GM12878 (cell line): Measurements from ENCODE around the gene CFAP141. TPM values are rescaled to one million over a fixed set of nuclear protein-coding genes. Genes with fewer than 3 reads are reported as not detected.
A peak's percentile ranks its signal among the peaks of the same experiment; 100 is the strongest.
"Not testable (repeated sequence)": the region's sequence is repeated elsewhere in the genome, so short reads cannot be mapped to it uniquely, and the experiment has no call there.

Experiments
- ATAC-seq: fragments of 200-7000 bp; cut with Tn5 transposase; 3 replicates; pipeline ENCODE4 v1.9.1; 2020; ENCODE audit warnings: mild to moderate bottlenecking, moderate library complexity
- BruUV-seq: library from RNA; stranded (reverse); fragments of 400-500 nt; replicated peaks from 2 replicates; lab custom pipeline; 2021; lab: Mats Ljungman, UMichigan
- CTCF ChIA-PET: fragments of 300-600 bp; sonication (Branson Sonifier 250); formaldehyde crosslinking; extraction: SDS; loops from one replicate; lab custom pipeline; 2021; ENCODE audit warnings: inconsistent platforms; lab: Yijun Ruan, JAX
- POLR2A ChIA-PET: fragments of 350-600 bp; formaldehyde crosslinking; extraction: SDS; loops from one replicate; lab custom pipeline; 2021; ENCODE audit warnings: inconsistent platforms; lab: Charles Lee
- RAD21 ChIA-PET: fragments of 300-600 bp; sonication (Branson Sonifier 250); formaldehyde crosslinking; loops from one replicate; lab custom pipeline; 2023; ENCODE audit warnings: antibody characterized with exemption; ENCODE audit not compliant: unreplicated experiment; lab: Charles Lee
- SMC1A ChIA-PET: fragments of 300-600 bp; sonication (Branson Sonifier 250); formaldehyde crosslinking; loops from one replicate; lab custom pipeline; 2023; ENCODE audit not compliant: unreplicated experiment, uncharacterized antibody; lab: Charles Lee
- DNase-seq: peaks from one replicate; pipeline ENCODE4 v3.0.0-alpha.2; 2011; ENCODE audit warnings: low read depth, low spot score
- FAIRE-seq: peaks from 3 replicates; lab custom pipeline; 2011; peaks lifted over from hg19 to GRCh38; lab: Jason Lieb, UNC
- H2AFZ ChIP-seq: 2 replicates; pipeline ENCODE4 v1.6.0; 2011; ENCODE audit warnings: low read depth, low read length, control low read depth; ENCODE audit not compliant: control insufficient read depth
- H3K27ac ChIP-seq: 2 replicates; pipeline ENCODE4 v1.5.1; 2011; ENCODE audit warnings: control low read depth; ENCODE audit not compliant: control insufficient read depth, insufficient read depth
- H3K27me3 ChIP-seq, 2 experiments: replicated peaks in 1 of 2; 2 replicates each; pipeline versions ENCODE4 v1.6.0 to v1.6.1; 2011; ENCODE audit warnings: low read length in 1 of 2; ENCODE audit not compliant: control insufficient read depth in 2 of 2, insufficient read depth in 2 of 2
- H3K36me3 ChIP-seq, 2 experiments: 2 replicates each; pipeline ENCODE4 v1.5.1; 2011; ENCODE audit warnings: low read length in 1 of 2; ENCODE audit not compliant: control insufficient read depth in 2 of 2, insufficient read depth in 2 of 2
- H3K4me1 ChIP-seq: 2 replicates; pipeline ENCODE4 v1.6.1; 2011; ENCODE audit warnings: mild to moderate bottlenecking, low read length, moderate library complexity, mixed read lengths; ENCODE audit not compliant: control insufficient read depth, insufficient read depth
- H3K4me2 ChIP-seq: 2 replicates; pipeline ENCODE4 v1.6.0; 2011; ENCODE audit warnings: control low read depth; ENCODE audit not compliant: control insufficient read depth, insufficient read depth
- H3K4me3 ChIP-seq: fragments of 200-600 bp; sonication (generic); 2 replicates; pipeline ENCODE4 v1.5.1; 2016
- H3K79me2 ChIP-seq: 2 replicates; pipeline ENCODE4 v1.6.0; 2011; ENCODE audit warnings: low read length; ENCODE audit not compliant: control insufficient read depth, insufficient read depth
- H3K9ac ChIP-seq: 2 replicates; pipeline ENCODE4 v1.8.0; 2011; ENCODE audit warnings: low read length, control low read depth, mixed read lengths; ENCODE audit not compliant: control insufficient read depth, insufficient read depth
- H3K9me3 ChIP-seq: replicated peaks from 3 replicates; pipeline ENCODE4 v1.5.1; 2011; ENCODE audit warnings: mild to moderate bottlenecking, low read length; ENCODE audit not compliant: control insufficient read depth, insufficient read depth
- H4K20me1 ChIP-seq: 2 replicates; pipeline ENCODE4 v1.6.0; 2011; ENCODE audit not compliant: control insufficient read depth, insufficient read depth
- NRF1 ChIP-seq: conservative IDR thresholded peaks from 2 replicates; pipeline ENCODE4 v1.6.1; 2011; ENCODE audit warnings: mild to moderate bottlenecking, low read depth, low read length, improper control_type of control experiment
- STAT1 ChIP-seq: fragments of 450-650 bp; conservative IDR thresholded peaks from 2 replicates; pipeline ENCODE4 v1.6.1; 2014; ENCODE audit warnings: antibody characterized with exemption, mild to moderate bottlenecking
- WGBS: methylation state at CpG from one replicate; pipeline ENCODE4 v1.1.6; 2016; ENCODE audit warnings: low lambda C conversion rate; ENCODE audit not compliant: insufficient replicate concordance, insufficient coverage; ENCODE audit errors: missing lambda C conversion rate; 5-methylcytosine and 5-hydroxymethylcytosine counted together
- in situ Hi-C: fragments of 300-500 bp; cut with MboI; formaldehyde crosslinking; loops from 9 replicates; pipeline ENCODE4 v1.14.3; 2018; ENCODE audit warnings: mixed read lengths
- intact Hi-C: fragments of 100-400 bp; cut with micrococcal nuclease; formaldehyde crosslinking; loops from one replicate; pipeline ENCODE4 v1.14.2; 2022; ENCODE audit not compliant: unreplicated experiment
- polyA plus RNA-seq, 11 experiments: library from polyadenylated mRNA; depleted of rRNA in 4 of 11; unstranded in 6 of 11; stranded (reverse) in 5 of 11; fragments of >200 nt; fragmentation: Nextera tagmentation in 4 of 11; fragmentation: Illumina TruSeq in 1 of 11; extraction: Ambion mirVana in 4 of 11; extraction: Trizol in 1 of 11; gene quantifications; 1 replicate in 1 of 11; 2 replicates in 10 of 11; pipeline versions ENCODE4 v1.2.1 to v1.2.3, GENCODE V29; 2011 to 2016; ENCODE audit warnings: inconsistent platforms in 2 of 11, missing spikeins in 2 of 11, low read depth in 1 of 11
- total RNA-seq, 4 experiments: library from RNA; depleted of rRNA in 3 of 4; stranded (reverse); fragments of >200 nt in 3 of 4; fragmentation: Illumina TruSeq in 1 of 4; extraction: Trizol in 1 of 4; gene quantifications; 2 replicates each; pipeline versions ENCODE4 v1.2.1 to v1.2.3, GENCODE V29; 2013 to 2021
- TF ChIP-seq, protein P1 (sequence below): IDR thresholded peaks from 2 replicates; pipeline ENCODE4 v1.6.1; 2011; ENCODE audit warnings: mild to moderate bottlenecking, low read depth, low read length, moderate library complexity; ENCODE audit not compliant: insufficient replicate concordance

Gene CFAP141
- total and polyA plus RNA-seq, 10 of the 15 experiments (the other 5 are each of a cell fraction or from before 2014, with no cell fraction given) = not detected

DNA sequence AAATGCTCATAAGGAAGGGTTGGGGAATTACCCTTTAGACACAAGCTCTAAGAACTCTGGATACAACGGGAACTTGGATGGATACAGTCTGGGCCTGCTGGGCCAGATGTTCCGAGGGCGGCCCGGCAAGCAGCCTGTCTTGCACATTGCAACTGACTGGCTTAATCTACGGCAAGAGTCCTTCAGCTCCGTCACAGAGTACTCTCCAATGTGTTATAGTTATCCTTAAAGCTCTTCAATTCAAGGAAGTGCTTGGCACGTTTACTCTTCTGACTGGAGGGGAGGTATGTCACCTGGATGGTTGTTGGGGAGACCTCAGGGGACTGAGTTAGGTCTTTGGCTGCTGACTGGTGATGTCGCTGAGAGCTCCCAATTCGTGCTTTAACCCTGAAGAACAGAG, 1.1 kb upstream of the CFAP141 start (continued):
- no peak for TF ChIP-seq NRF1

DNA sequence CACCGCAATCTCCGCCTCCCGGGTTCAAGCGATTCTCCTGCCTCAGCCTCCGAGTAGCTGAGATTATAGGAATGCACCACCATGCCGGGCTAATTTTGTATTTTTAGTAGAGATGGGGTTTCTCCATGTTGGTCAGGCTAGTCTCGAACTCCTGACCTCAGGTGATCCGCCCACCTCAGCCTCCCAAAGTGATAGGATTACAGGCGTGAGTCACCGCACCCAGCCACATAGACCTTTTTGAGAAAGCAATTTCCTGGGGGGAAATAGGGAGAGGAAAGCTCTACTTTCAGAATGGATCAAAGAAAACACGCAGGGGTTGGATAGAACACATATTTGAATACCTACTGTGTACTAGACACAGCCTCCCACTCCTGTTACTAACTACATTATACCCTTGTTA, 355 bp downstream of the CFAP141 start:
- RAD21 ChIA-PET, SMC1A ChIA-PET, POLR2A ChIA-PET, H2AFZ ChIP-seq, H3K4me3 ChIP-seq, in situ Hi-C loops, H3K4me2 ChIP-seq, H4K20me1 ChIP-seq, H3K27me3 ChIP-seq, CTCF ChIA-PET, H3K9ac ChIP-seq, BruUV-seq, H3K79me2 ChIP-seq, H3K4me1 ChIP-seq, H3K27ac ChIP-seq, H3K9me3 ChIP-seq, ATAC-seq, intact Hi-C loops, FAIRE-seq, DNase-seq: not testable (repeated sequence)
- WGBS = 87% methylated on average over 11 of the region's 11 CpGs
- peaks cover 2 to 16% of the 10 kb centered on the region in 2 experiments; a peak in 3 of 4 replicates for H3K36me3 ChIP-seq

DNA sequence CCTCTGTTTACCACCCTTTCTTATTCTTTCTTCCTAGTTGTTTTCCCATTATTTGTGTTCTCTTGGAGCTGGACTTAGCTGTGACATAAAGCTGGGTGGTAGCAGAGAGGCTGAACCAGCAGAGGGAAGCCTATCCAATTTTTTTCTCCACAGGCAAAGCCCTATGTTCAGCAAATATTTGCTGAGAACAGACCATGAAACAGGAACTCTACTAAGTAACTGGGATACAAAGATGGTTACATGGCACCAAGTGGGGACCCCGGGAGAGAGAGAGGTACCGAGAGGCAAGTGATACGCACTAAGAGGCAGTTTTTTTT, 6.6 kb downstream of the CFAP141 start:
- POLR2A ChIA-PET = interaction anchor here (0.7 to 1.3 kb wide), 3 partner anchors 20 to 72 kb away, joined by 3 to 7 read pairs (median 4); partner anchors contain the start of gene HAX1
- no peaks in the 10 kb centered on the region; a peak in 1 of 4 replicates for H3K27me3 ChIP-seq
- H3K36me3 ChIP-seq = no peaks in the 10 kb centered on the region; a peak in 1 of 4 replicates
- H3K9ac ChIP-seq = no peak overlapping the region
- no peaks in the 10 kb centered on the region for H4K20me1 ChIP-seq
- no peak for FAIRE-seq
- no peak overlapping the region for H3K27ac ChIP-seq
- no peaks in the 10 kb centered on the region for H3K4me1 ChIP-seq
- TF ChIP-seq, protein P1, sequence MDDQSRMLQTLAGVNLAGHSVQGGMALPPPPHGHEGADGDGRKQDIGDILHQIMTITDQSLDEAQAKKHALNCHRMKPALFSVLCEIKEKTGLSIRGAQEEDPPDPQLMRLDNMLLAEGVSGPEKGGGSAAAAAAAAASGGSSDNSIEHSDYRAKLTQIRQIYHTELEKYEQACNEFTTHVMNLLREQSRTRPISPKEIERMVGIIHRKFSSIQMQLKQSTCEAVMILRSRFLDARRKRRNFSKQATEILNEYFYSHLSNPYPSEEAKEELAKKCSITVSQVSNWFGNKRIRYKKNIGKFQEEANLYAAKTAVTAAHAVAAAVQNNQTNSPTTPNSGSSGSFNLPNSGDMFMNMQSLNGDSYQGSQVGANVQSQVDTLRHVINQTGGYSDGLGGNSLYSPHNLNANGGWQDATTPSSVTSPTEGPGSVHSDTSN = no peak
- no peak for TF ChIP-seq STAT1
- 96% methylated on average over 3 of the region's 3 CpGs for WGBS
- no peaks in the 10 kb centered on the region for H3K9me3 ChIP-seq
- CTCF ChIA-PET = interaction anchor here (0.6 to 3.4 kb wide), 29 partner anchors 8 to 347 kb away, joined by 3 to 54 read pairs (median 5); partner anchors contain the start of genes HAX1 and UBAP2L
- peak; percentile 19; the same call in 2 of the 3 replicates for ATAC-seq
- RAD21 ChIA-PET = interaction anchor here (0.6 to 2.7 kb wide), 12 partner anchors 9 to 280 kb away, joined by 3 to 30 read pairs (median 4); partner anchors contain the start of gene HAX1
- peak overlapping the region; percentile 51 for H2AFZ ChIP-seq
- no peaks in the 10 kb centered on the region for H3K79me2 ChIP-seq
- intact Hi-C loops (loop anchor here (1.0 kb wide), 2 partner anchors 73 to 136 kb away; partner anchors contain the start of gene HAX1), in situ Hi-C loops (no loop called here)
- H3K4me3 ChIP-seq = no peak overlapping the region
- no TSS peak for BruUV-seq
- SMC1A ChIA-PET = interaction anchor here (0.6 to 4.8 kb wide), 18 partner anchors 8 to 280 kb away, joined by 3 to 48 read pairs (median 4); partner anchors contain the start of gene HAX1
- H3K4me2 ChIP-seq = no peak overlapping the region; the same call in 1 of the 2 replicates
- DNase-seq = no peak
